Measurements from ENCODE around the gene C11orf16.

Gene C11orf16

DNA sequence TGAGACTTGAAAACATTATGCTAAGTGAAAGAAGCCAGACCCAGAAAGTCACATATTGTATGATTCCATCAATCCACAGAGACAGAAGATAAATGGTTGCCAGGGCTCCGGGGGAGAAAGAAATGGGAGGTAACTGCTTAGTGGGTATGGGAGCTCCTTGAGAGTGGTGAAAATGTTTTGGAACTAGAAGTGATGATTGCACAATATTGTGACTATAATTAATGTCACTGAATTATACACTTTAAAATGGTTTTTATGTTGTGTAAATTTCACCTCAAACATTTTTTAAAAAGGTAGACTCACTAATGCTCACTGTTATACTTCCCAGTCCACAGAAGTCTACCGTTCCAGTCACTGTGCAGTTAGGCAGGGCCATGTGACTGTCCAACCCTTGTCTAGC lies 54.0 kb downstream of the C11orf16 start:
- DNase-seq: no peak

DNA sequence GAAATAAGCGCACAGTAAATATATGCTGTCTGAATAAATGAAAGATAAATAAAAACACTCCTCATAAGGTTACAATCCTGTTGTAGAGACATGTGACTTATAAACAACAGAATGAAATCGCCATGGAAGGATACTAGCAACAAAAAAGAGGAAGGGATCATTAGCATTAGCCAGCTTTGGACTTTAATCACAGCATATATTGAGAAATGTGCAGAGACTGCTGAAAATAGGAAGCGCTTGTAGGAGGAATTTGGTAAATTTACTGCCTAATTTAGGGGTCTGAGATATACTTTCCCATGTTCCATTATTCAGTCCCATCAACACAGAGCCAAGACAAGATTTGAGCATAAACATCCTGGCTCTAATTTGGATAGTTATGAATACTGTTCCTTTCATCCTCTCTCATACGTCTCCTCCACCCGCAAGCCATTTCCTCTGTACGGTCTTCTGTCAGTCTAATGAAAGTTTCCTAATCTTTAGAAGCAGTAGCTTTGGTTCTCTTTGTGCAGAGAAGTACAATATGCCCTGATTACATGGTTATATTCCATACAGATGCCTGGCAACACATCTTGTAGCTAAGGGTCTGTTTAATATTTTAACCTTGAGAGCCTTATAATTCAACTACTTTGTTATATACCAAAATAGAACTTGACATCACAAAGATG lies 58.9 kb downstream of the C11orf16 start:
- DNase-seq: no peak

DNA sequence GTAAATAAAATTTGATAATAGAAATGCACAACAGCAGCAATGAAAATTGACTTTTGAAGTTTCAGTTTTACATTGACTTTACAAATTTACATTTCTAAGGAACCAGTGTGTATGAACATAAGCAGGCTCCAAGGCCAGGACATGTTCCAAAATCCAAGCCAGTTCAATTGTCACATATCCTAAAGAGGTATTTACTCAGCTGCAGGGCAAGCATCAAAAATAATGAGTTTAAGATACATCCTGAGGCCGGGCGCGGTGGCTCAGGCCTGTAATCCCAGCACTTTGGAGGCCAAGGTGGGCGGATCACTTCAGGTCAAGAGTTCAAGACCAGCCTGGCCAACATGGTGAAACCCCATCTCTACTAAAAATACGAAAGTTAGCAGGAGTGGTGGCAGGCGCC lies 60.8 kb downstream of the C11orf16 start:
- peak; percentile 41 for DNase-seq

DNA sequence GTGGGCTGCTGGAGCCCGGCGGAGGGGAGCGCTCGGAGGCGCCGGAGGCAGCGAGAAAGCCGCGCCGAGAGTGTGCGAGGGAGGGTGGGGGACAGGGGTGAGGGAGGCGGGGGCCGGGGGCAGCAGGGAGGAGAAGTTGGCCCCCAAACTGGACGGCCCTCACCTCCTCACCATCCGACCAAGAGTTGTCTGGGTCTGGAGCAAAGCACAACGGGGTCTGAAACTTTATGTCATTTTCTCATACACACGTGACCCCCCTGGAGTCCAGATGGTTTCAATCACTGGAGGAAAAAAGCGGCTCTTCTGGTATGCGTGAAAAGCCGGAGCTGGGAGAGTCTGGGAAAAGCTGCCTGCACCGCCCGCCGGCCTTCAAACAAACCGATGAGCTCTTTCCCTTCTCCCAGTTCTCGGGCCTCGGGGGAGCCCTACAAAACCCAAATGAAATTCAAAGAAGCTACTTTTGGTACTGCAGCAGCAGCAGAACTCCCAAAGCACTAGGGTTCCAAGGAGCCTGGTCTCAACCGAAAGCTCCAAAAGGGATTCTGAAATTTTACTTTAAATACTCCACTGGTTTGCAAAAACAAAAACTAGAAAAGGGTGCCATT lies 61.5 kb downstream of the C11orf16 start:
- DNase-seq: peak; percentile 92

DNA sequence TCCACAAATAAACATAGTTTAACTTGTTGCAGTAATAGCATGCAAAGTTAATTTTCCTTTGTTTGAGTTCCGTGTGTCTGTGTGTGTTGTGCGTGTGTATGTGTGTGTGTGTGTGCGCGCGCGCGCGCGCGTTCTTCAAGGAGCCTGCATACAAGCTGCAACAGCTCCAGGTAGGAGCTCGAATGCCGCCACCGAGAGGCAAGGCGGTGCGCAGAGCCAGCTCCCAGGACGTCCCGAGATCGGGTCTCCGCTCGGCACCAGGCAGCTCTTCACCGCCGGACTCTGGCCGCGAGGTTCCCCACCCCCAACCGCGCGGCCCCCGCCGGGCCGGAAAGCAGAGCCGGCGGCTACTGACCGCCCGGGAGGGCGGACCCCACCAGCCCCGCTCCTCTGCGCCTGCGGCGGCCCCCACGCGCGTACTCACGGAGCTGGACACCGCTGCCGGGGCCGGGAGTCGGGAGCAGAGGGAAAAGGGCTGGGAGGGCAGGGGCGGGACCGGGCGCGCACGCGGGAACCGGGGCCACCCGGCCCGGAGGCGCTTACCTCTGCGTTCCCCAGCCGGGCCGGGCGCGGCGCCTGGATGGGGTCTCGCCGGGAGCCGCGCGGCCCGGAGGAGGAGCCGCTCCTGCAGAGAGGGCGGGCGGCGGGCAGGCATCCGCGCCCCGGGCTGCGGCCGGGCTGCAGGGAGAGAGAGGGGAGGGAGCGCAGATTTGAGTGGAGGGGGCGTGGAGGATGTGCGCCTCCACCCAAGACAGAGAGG lies 62.2 kb downstream of the C11orf16 start:
- DNase-seq: peak; percentile 89

All from femur (tissue), 1 donor.